HCT116 (cell line): ENCODE measurements around the gene EYA2. TPM values are rescaled to one million over a fixed set of nuclear protein-coding genes. Genes with fewer than 3 reads are reported as not detected.

Source experiments
- ATAC-seq: fragments of 200-7000 bp; cut with Tn5 transposase; 2 replicates; pipeline ENCODE4 v1.9.1; 2020; ENCODE audit warnings: mild to moderate bottlenecking, moderate library complexity
- BruUV-seq: library from RNA; stranded (reverse); fragments of 400-500 nt; replicated peaks from 2 replicates; lab custom pipeline; 2021; lab: Mats Ljungman, UMichigan
- CTCF ChIA-PET: fragments of 300-600 bp; sonication (Branson Sonifier 250); formaldehyde crosslinking; loops from one replicate; lab custom pipeline; 2021; ENCODE audit warnings: antibody characterized with exemption; lab: Charles Lee
- POLR2A ChIA-PET: fragments of 300-600, 350-600 bp; sonication (Branson Sonifier 250); formaldehyde crosslinking; loops from one replicate; lab custom pipeline; 2021; ENCODE audit warnings: antibody characterized with exemption; lab: Charles Lee
- RAD21 ChIA-PET, 2 experiments: fragments of 300-600 bp; sonication (Branson Sonifier 250); formaldehyde crosslinking; loops; one replicate each; lab custom pipeline; 2023; ENCODE audit warnings: low total read pairs in 2 of 2; ENCODE audit not compliant: uncharacterized antibody in 2 of 2, unreplicated experiment in 2 of 2, low non-redundant PET in 1 of 2; lab: Charles Lee
- DNase-seq: peaks from one replicate; pipeline ENCODE4 v3.0.0-alpha.2; 2010; ENCODE audit warnings: low read depth, low spot score
- H2AFZ ChIP-seq: fragments of 200-600 bp; shearing (Covaris generic), sonication (generic); 2 replicates; pipeline ENCODE4 v1.6.1; 2017; ENCODE audit warnings: low read depth, mixed run types, mixed read lengths, antibody characterized with exemption, low read length; ENCODE audit not compliant: poor library complexity, severe bottlenecking
- H3K27ac ChIP-seq: 2 replicates; pipeline ENCODE4 v1.5.1; 2012; ENCODE audit warnings: low read depth, low read length
- H3K27me3 ChIP-seq: fragments of 200-600 bp; sonication (generic); 2 replicates; pipeline ENCODE4 v1.6.1; 2016; ENCODE audit warnings: mixed run types, low read length, mixed read lengths; ENCODE audit not compliant: insufficient read depth
- H3K36me3 ChIP-seq, 2 experiments: fragments of 200-500 bp in 1 of 2; fragments of 200-600 bp in 1 of 2; sonication (Bioruptor generic) in 1 of 2; sonication (generic) in 1 of 2; 2 replicates each; pipeline versions ENCODE4 v1.5.1 to v1.6.1; 2014 to 2016; ENCODE audit warnings: low read length in 2 of 2, inconsistent platforms in 1 of 2, mixed read lengths in 1 of 2, mixed run types in 1 of 2; ENCODE audit not compliant: insufficient read depth in 2 of 2, control insufficient read depth in 1 of 2
- H3K4me1 ChIP-seq, 2 experiments: fragments of 200-600 bp in 1 of 2; sonication (generic) in 1 of 2; 2 replicates each; pipeline versions ENCODE4 v1.5.1 to v1.6.1; 2012 to 2017; ENCODE audit warnings: low read length in 2 of 2, inconsistent platforms in 1 of 2, mild to moderate bottlenecking in 1 of 2, mixed read lengths in 1 of 2, mixed run types in 1 of 2, moderate library complexity in 1 of 2; ENCODE audit not compliant: insufficient read depth in 2 of 2, control insufficient read depth in 1 of 2
- H3K4me2 ChIP-seq: fragments of 200-600 bp; sonication (generic); 2 replicates; pipeline ENCODE4 v1.6.1; 2017; ENCODE audit warnings: mixed run types, low read length, mixed read lengths
- H3K4me3 ChIP-seq, 2 experiments: fragments of 200-600 bp in 1 of 2; sonication (generic) in 1 of 2; replicated peaks in 1 of 2; 2 replicates each; pipeline ENCODE4 v1.5.1; 2011 to 2016; ENCODE audit warnings: low read length in 2 of 2, control low read depth in 1 of 2, low read depth in 1 of 2, mild to moderate bottlenecking in 1 of 2, mixed read lengths in 1 of 2, mixed run types in 1 of 2
- H3K79me2 ChIP-seq: fragments of 200-600 bp; sonication (generic); 2 replicates; pipeline ENCODE4 v1.6.1; 2017; ENCODE audit warnings: mild to moderate bottlenecking, mixed run types, low read length, moderate library complexity, mixed read lengths; ENCODE audit not compliant: insufficient read depth
- H3K9ac ChIP-seq: fragments of 200-600 bp; sonication (generic); 2 replicates; pipeline ENCODE4 v1.6.1; 2016; ENCODE audit warnings: low read length, mixed read lengths
- H3K9me2 ChIP-seq: fragments of 200-600 bp; sonication (generic), shearing (Covaris generic); 2 replicates; pipeline ENCODE4 v1.6.1; 2017; ENCODE audit warnings: mixed run types, mild to moderate bottlenecking, moderate library complexity; ENCODE audit not compliant: insufficient read depth
- H3K9me3 ChIP-seq, 2 experiments: fragments of 200-500 bp in 1 of 2; fragments of 200-600 bp in 1 of 2; sonication (Bioruptor generic) in 1 of 2; sonication (generic) in 1 of 2; 2 replicates each; pipeline ENCODE4 v1.6.1; 2014 to 2017; ENCODE audit warnings: low read length in 2 of 2, mixed read lengths in 2 of 2, inconsistent platforms in 1 of 2, low read depth in 1 of 2, mild to moderate bottlenecking in 1 of 2, mixed run types in 1 of 2, moderate library complexity in 1 of 2; ENCODE audit not compliant: control insufficient read depth in 1 of 2, insufficient read depth in 1 of 2
- H4K20me1 ChIP-seq: fragments of 200-600 bp; sonication (generic), shearing (Covaris generic); 2 replicates; pipeline ENCODE4 v1.6.1; 2017; ENCODE audit warnings: mixed run types, mild to moderate bottlenecking, moderate library complexity; ENCODE audit not compliant: insufficient read depth
- ATF3 ChIP-seq: IDR thresholded peaks from 2 replicates; pipeline ENCODE4 v1.6.1; 2012
- CBX3 ChIP-seq: IDR thresholded peaks from 2 replicates; pipeline ENCODE4 v1.6.1; 2012; ENCODE audit warnings: low read depth
- CEBPB ChIP-seq: IDR thresholded peaks from 2 replicates; pipeline ENCODE4 v1.6.1; 2012; ENCODE audit warnings: low read depth
- CTCF ChIP-seq, 3 experiments: fragments of 200-600 bp in 1 of 3; sonication (generic) in 1 of 3; IDR thresholded peaks in 2 of 3; conservative IDR thresholded peaks in 1 of 3; 2 replicates each; pipeline ENCODE4 v1.5.1; 2012 to 2017; ENCODE audit warnings: low read depth in 2 of 3, low read length in 2 of 3, antibody characterized with exemption in 1 of 3, borderline replicate concordance in 1 of 3, control low read depth in 1 of 3, mild to moderate bottlenecking in 1 of 3, mixed read lengths in 1 of 3, mixed run types in 1 of 3, moderate library complexity in 1 of 3; ENCODE audit not compliant: insufficient read depth in 1 of 3
- EGR1 ChIP-seq: IDR thresholded peaks from 2 replicates; pipeline ENCODE4 v1.6.1; 2012; ENCODE audit warnings: low read depth
- ELF1 ChIP-seq: IDR thresholded peaks from 2 replicates; pipeline ENCODE4 v1.6.1; 2012; ENCODE audit warnings: low read depth, borderline replicate concordance
- EZH2 ChIP-seq: fragments of 200-600 bp; sonication (generic); IDR thresholded peaks from 2 replicates; pipeline ENCODE4 v1.6.1; 2017; ENCODE audit warnings: antibody characterized with exemption, mixed run types
- EZH2phosphoT487 ChIP-seq: fragments of 200-600 bp; IDR thresholded peaks from 2 replicates; pipeline ENCODE4 v1.6.1; 2018; ENCODE audit warnings: antibody characterized with exemption, borderline replicate concordance
- FOSL1 ChIP-seq: IDR thresholded peaks from 2 replicates; pipeline ENCODE4 v1.6.1; 2012; ENCODE audit warnings: low read depth
- JUND ChIP-seq: IDR thresholded peaks from 2 replicates; pipeline ENCODE4 v1.6.1; 2012
- MAX ChIP-seq: IDR thresholded peaks from 2 replicates; pipeline ENCODE4 v1.6.1; 2012
- POLR2A ChIP-seq: IDR thresholded peaks from 2 replicates; pipeline ENCODE4 v1.7.0; 2011; ENCODE audit warnings: borderline replicate concordance; ENCODE audit not compliant: insufficient read depth, insufficient read length; ENCODE audit errors: extremely low read depth
- POLR2AphosphoS5 ChIP-seq: IDR thresholded peaks from 2 replicates; pipeline ENCODE4 v1.6.1; 2011; ENCODE audit warnings: mild to moderate bottlenecking, low read depth, low read length, moderate library complexity
- RAD21 ChIP-seq: IDR thresholded peaks from 2 replicates; pipeline ENCODE4 v1.6.1; 2012; ENCODE audit warnings: low read depth, mild to moderate bottlenecking
- REST ChIP-seq: IDR thresholded peaks from 2 replicates; pipeline ENCODE4 v1.6.1; 2012; ENCODE audit warnings: low read depth
- SIN3A ChIP-seq: IDR thresholded peaks from 2 replicates; pipeline ENCODE4 v1.6.1; 2012; ENCODE audit warnings: low read depth
- SP1 ChIP-seq: IDR thresholded peaks from 2 replicates; pipeline ENCODE4 v1.6.1; 2012; ENCODE audit warnings: low read depth
- SRF ChIP-seq: IDR thresholded peaks from 2 replicates; pipeline ENCODE4 v1.6.1; 2012; ENCODE audit warnings: low read depth
- TCF7L2 ChIP-seq: IDR thresholded peaks from 2 replicates; pipeline ENCODE4 v1.7.0; 2011; ENCODE audit warnings: borderline replicate concordance, inconsistent platforms; ENCODE audit not compliant: insufficient read depth, insufficient read length; ENCODE audit errors: extremely low read depth
- YY1 ChIP-seq: IDR thresholded peaks from 2 replicates; pipeline ENCODE4 v1.6.1; 2011; ENCODE audit warnings: low read length, low read depth, moderate library complexity, mild to moderate bottlenecking; ENCODE audit not compliant: insufficient replicate concordance; ENCODE audit errors: extremely low read depth
- ZFX ChIP-seq: fragments of 450-650 bp; IDR thresholded peaks from 2 replicates; pipeline ENCODE4 v1.6.1; 2017
- ZNF274 ChIP-seq: fragments of 200-500 bp; sonication (Bioruptor generic); IDR thresholded peaks from 2 replicates; pipeline ENCODE4 v1.6.1; 2014; ENCODE audit warnings: mild to moderate bottlenecking, low read depth, low read length, inconsistent platforms
- intact Hi-C: fragments of 100-400 bp; cut with micrococcal nuclease; formaldehyde crosslinking; loops from 2 replicates; pipeline ENCODE4 v1.10.0; 2022
- total RNA-seq: library from RNA; stranded (reverse); gene quantifications from one replicate; pipeline ENCODE4 v1.2.1, GENCODE V29; 2021; ENCODE audit not compliant: unreplicated experiment

EYA2 gene
- total RNA-seq, 1 experiment from 2014 or later = not detected

GRCh38 chr20:47205577-47206123, 311.0 kb downstream of the EYA2 start:
- Histone ChIP-seq H4K20me1 (no peaks in the 10 kb centered on the region), H2AFZ (no peak overlapping the region), H3K9me2 (no peaks in the 10 kb centered on the region), H3K27me3 (no peaks in the 10 kb centered on the region), H3K9ac (peak overlapping the region; percentile 65), H3K79me2 (no peaks in the 10 kb centered on the region), H3K27ac (peak overlapping the region; percentile 74), H3K36me3 (peaks cover 12 to 22% of the 10 kb centered on the region in 2 experiments; a peak in 3 of 4 replicates), H3K4me3 (peak overlapping the region in 1 of 2 experiments; percentile 15; a peak in 1 of 4 replicates), H3K4me1 (peaks cover 58 to 68% of the 10 kb centered on the region in 2 experiments), H3K9me3 (no peaks in the 10 kb centered on the region), H3K4me2 (peak overlapping the region; percentile 65)
- ATAC-seq (peak; percentile 61), DNase-seq (peak; percentile 77)
- intact Hi-C loops = loop anchor here (2.0 to 10.0 kb wide), 2 partner anchors 179 to 299 kb away; partner anchors contain the start of gene NCOA3
- ChIA-PET POLR2A (interaction anchor here (1.2 to 1.6 kb wide), 4 partner anchors 9 to 296 kb away, joined by 4 read pairs; partner anchors contain the start of gene NCOA3), RAD21 (interaction anchor here (2.0 to 2.8 kb wide), 3 partner anchors 9 to 179 kb away, joined by 6 to 17 read pairs (median 12); no protein-coding TSS in a partner anchor), CTCF (interaction anchor here (0.5 to 5.2 kb wide), 15 partner anchors 9 to 457 kb away, joined by 3 to 75 read pairs (median 4); no protein-coding TSS in a partner anchor)
- BruUV-seq = TSS peak; percentile 22
- TF ChIP-seq EGR1 (no peak), ZNF274 (no peak), EZH2phosphoT487 (no peak), CEBPB (no peak), REST (no peak), RAD21 (peak; percentile 70), CTCF (IDR thresholded peaks at IDR 0.05 in 2 of 3, conservative IDR thresholded peaks at IDR 0.05 in 1 of 3; ENCODE audit: borderline replicate concordance in 1 of 3, insufficient read depth in 1 of 3, low read depth in 2 of 3, low read length in 2 of 3) (peak; percentile 56 to 85 (median 81); a peak in 5 of 6 replicates), ZFX (no peak), MAX (peak; percentile 91), POLR2A (no peak), ELF1 (no peak), SIN3A (no peak), SRF (no peak), EZH2 (no peak), ATF3 (no peak), TCF7L2 (no peak), CBX3 (no peak), YY1 (no peak), POLR2AphosphoS5 (no peak; the same call in 1 of the 2 replicates), FOSL1 (peak; percentile 33; the same call in 1 of the 2 replicates), JUND (peak; percentile 54), SP1 (peak; percentile 41)
